ENCODE results near the gene ABLIM2.
"Not testable (repeated sequence)": the region's sequence is repeated elsewhere in the genome, so short reads cannot be mapped to it uniquely, and the experiment has no call there.

The ABLIM2 gene

GRCh38 chr4:7950301-7951092, 208.1 kb downstream of the ABLIM2 start:
- no peaks in the 10 kb centered on the region for H3K27me3 ChIP-seq (ENCODE audit: insufficient read depth, low read length)
- WGBS: 89% methylated on average over 18 of the region's 18 CpGs
- no peaks in the 10 kb centered on the region for H3K4me1 ChIP-seq (ENCODE audit: insufficient read depth, low read length)
- H3K9me3 ChIP-seq (ENCODE audit: insufficient read depth, low read depth, low read length): no peaks in the 10 kb centered on the region
- H3K9ac ChIP-seq (ENCODE audit: low read depth, low read length): no peak overlapping the region
- no peaks in the 10 kb centered on the region for H3K36me3 ChIP-seq (ENCODE audit: insufficient read depth, low read length)
- H3K4me3 ChIP-seq (ENCODE audit: low read length): no peak overlapping the region
- no peak overlapping the region for H3K27ac ChIP-seq (ENCODE audit: low read depth, low read length)

DNA sequence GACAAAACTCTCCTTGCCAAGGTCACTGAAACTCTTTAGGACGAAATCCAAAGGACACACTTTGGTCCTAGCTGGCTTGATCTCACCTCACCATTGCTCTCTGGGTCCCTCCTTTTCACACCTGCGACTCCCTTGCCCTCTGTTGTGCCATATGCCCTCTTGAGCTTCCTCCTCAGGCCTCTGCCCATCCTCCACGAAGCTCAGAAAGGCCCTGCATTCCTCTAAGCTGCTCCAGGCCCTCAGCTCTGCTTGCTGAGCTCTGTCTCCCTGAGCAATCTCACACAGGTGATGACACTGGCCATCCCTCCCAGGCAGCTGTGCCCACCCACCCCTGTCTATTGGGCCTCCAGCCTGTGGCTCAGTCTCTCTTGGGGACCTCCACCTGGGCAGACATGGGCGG, 208.9 kb downstream of the ABLIM2 start:
- Histone ChIP-seq H3K27ac (ENCODE audit: low read depth, low read length) (no peak overlapping the region), H3K4me1 (ENCODE audit: insufficient read depth, low read length) (no peaks in the 10 kb centered on the region), H3K9ac (ENCODE audit: low read depth, low read length) (no peak overlapping the region)

GRCh38 chr4:7947927-7948326, 210.7 kb downstream of the ABLIM2 start:
- Histone ChIP-seq H3K27ac (ENCODE audit: low read depth, low read length) (no peak overlapping the region), H3K4me1 (ENCODE audit: insufficient read depth, low read length) (no peaks in the 10 kb centered on the region)
- 90% methylated on average over 4 of the region's 4 CpGs for WGBS

More for the DNA sequence above, 208.9 kb downstream of the ABLIM2 start:
- no peaks in the 10 kb centered on the region for H3K27me3 ChIP-seq (ENCODE audit: insufficient read depth, low read length)
- H3K36me3 ChIP-seq (ENCODE audit: insufficient read depth, low read length): no peaks in the 10 kb centered on the region
- no peaks in the 10 kb centered on the region for H3K9me3 ChIP-seq (ENCODE audit: insufficient read depth, low read depth, low read length)
- 83% methylated on average over 4 of the region's 4 CpGs for WGBS
- H3K4me3 ChIP-seq (ENCODE audit: low read length): no peak overlapping the region

DNA sequence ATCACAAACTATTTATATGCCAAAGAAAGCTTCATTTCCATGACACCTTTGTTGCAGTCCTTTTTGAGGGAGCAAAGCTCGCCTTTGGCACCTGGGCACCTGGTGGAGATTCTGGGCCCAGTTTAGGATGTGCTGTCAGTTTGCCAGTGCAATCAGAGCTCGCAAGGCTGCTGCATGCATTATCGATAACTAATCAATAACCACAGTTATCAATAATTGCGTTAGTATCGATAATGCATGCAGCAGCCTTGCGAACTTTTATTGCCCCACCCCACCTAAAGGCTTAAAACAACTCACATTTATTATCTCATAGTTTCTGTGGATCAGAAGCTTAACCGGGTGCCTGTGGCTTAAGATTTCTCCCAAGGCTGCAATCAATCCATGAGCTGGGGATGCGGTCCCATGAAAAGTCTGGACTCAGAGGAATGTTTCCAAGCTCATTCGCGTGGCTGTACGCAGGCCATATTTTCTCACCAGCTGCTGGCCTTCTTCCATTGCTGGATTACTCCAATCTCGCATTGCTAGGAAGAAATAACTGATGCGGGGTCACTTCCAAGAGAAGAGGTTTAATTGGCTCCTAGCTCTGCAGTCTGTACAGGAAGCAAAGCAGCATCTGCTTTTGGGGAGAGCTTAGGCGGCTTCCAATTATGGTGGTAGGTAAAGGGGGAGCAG, 212.8 kb downstream of the ABLIM2 start:
- no peak overlapping the region for H3K9ac ChIP-seq (ENCODE audit: low read depth, low read length)
- H3K4me1 ChIP-seq (ENCODE audit: insufficient read depth, low read length): peaks cover 2% of the 10 kb centered on the region; the same call in 1 of the 2 replicates
- no peak overlapping the region for H3K27ac ChIP-seq (ENCODE audit: low read depth, low read length)
- H3K36me3 ChIP-seq (ENCODE audit: insufficient read depth, low read length): no peaks in the 10 kb centered on the region
- H3K27me3 ChIP-seq (ENCODE audit: insufficient read depth, low read length): no peaks in the 10 kb centered on the region
- no peak overlapping the region for H3K4me3 ChIP-seq (ENCODE audit: low read length)
- 91% methylated on average over 14 of the region's 14 CpGs for WGBS
- H3K9me3 ChIP-seq (ENCODE audit: insufficient read depth, low read depth, low read length): no peaks in the 10 kb centered on the region

More at GRCh38 chr4:7947927-7948326, 210.7 kb downstream of the ABLIM2 start:
- H3K9me3 ChIP-seq (ENCODE audit: insufficient read depth, low read depth, low read length): no peaks in the 10 kb centered on the region
- no peaks in the 10 kb centered on the region for H3K36me3 ChIP-seq (ENCODE audit: insufficient read depth, low read length)
- H3K9ac ChIP-seq (ENCODE audit: low read depth, low read length): no peak overlapping the region
- no peaks in the 10 kb centered on the region for H3K27me3 ChIP-seq (ENCODE audit: insufficient read depth, low read length)
- no peak overlapping the region for H3K4me3 ChIP-seq (ENCODE audit: low read length)

- 98% methylated on average over 5 of the region's 5 CpGs for WGBS
- no peak overlapping the region for H3K27ac ChIP-seq (ENCODE audit: low read depth, low read length)
- H3K4me1 ChIP-seq (ENCODE audit: insufficient read depth, low read length): peaks cover 4% of the 10 kb centered on the region; the same call in 1 of the 2 replicates
- no peak overlapping the region for H3K9ac ChIP-seq (ENCODE audit: low read depth, low read length)
- H3K4me3 ChIP-seq (ENCODE audit: low read length): no peak overlapping the region
- H3K27me3 ChIP-seq (ENCODE audit: insufficient read depth, low read length): no peaks in the 10 kb centered on the region
- H3K36me3 ChIP-seq (ENCODE audit: insufficient read depth, low read length): no peaks in the 10 kb centered on the region
- no peaks in the 10 kb centered on the region for H3K9me3 ChIP-seq (ENCODE audit: insufficient read depth, low read depth, low read length)
Observed at GRCh38 chr4:7944599-7945220, 213.9 kb downstream of the ABLIM2 start.

- not testable (repeated sequence) for H3K9ac ChIP-seq (ENCODE audit: low read depth, low read length); H3K36me3 ChIP-seq (ENCODE audit: insufficient read depth, low read length); H3K9me3 ChIP-seq (ENCODE audit: insufficient read depth, low read depth, low read length); H3K27ac ChIP-seq (ENCODE audit: low read depth, low read length); H3K27me3 ChIP-seq (ENCODE audit: insufficient read depth, low read length); H3K4me1 ChIP-seq (ENCODE audit: insufficient read depth, low read length); H3K4me3 ChIP-seq (ENCODE audit: low read length)
- WGBS: 98% methylated on average over 4 of the region's 4 CpGs
Observed at GRCh38 chr4:7943688-7944087, 214.9 kb downstream of the ABLIM2 start.

- Histone ChIP-seq H3K27me3 (ENCODE audit: insufficient read depth, low read length) (peaks cover 10% of the 10 kb centered on the region; the same call in 1 of the 2 replicates), H3K9me3 (ENCODE audit: insufficient read depth, low read depth, low read length) (no peaks in the 10 kb centered on the region), H3K27ac (ENCODE audit: low read depth, low read length) (no peak overlapping the region), H3K4me3 (ENCODE audit: low read length) (no peak overlapping the region), H3K36me3 (ENCODE audit: insufficient read depth, low read length) (no peaks in the 10 kb centered on the region), H3K9ac (ENCODE audit: low read depth, low read length) (no peak overlapping the region), H3K4me1 (ENCODE audit: insufficient read depth, low read length) (peaks cover 7% of the 10 kb centered on the region; the same call in 1 of the 2 replicates)
- 94% methylated on average over 5 of the region's 8 CpGs for WGBS
Observed at GRCh38 chr4:7943211-7943610, 215.4 kb downstream of the ABLIM2 start.

DNA sequence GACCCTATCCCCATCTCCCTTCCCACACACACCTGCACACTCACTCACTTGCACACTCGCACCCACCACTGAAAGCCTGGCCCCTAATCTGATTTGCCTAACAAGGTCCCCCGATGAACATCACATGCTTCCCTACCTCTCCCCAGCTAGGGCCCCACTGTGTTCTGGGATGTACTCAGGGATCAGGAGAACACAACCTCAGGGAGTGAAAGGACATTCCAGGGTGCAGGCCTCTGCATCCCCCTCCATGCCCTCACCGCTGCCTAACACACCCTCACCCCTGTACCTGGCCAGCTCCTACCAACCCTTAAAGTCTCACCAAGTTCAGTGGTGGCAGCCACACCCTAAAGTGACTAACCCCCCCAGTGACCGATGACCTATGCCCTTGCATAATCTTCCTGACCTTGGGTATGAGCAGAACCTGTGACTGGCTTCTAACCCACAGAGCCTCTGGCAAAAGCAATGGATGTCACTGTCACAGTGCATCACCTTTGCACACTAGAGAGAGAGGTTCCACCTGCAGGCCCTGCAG, 216.6 kb downstream of the ABLIM2 start:
- H3K27me3 ChIP-seq (ENCODE audit: insufficient read depth, low read length): peaks cover 12% of the 10 kb centered on the region; the same call in 1 of the 2 replicates
- no peak overlapping the region for H3K27ac ChIP-seq (ENCODE audit: low read depth, low read length)
- H3K4me3 ChIP-seq (ENCODE audit: low read length): no peak overlapping the region
- no peaks in the 10 kb centered on the region for H3K9me3 ChIP-seq (ENCODE audit: insufficient read depth, low read depth, low read length)
- no peaks in the 10 kb centered on the region for H3K36me3 ChIP-seq (ENCODE audit: insufficient read depth, low read length)
- WGBS: 93% methylated on average over 4 of the region's 4 CpGs
- H3K4me1 ChIP-seq (ENCODE audit: insufficient read depth, low read length): peaks cover 12% of the 10 kb centered on the region; the same call in 1 of the 2 replicates
- H3K9ac ChIP-seq (ENCODE audit: low read depth, low read length): no peak overlapping the region

DNA sequence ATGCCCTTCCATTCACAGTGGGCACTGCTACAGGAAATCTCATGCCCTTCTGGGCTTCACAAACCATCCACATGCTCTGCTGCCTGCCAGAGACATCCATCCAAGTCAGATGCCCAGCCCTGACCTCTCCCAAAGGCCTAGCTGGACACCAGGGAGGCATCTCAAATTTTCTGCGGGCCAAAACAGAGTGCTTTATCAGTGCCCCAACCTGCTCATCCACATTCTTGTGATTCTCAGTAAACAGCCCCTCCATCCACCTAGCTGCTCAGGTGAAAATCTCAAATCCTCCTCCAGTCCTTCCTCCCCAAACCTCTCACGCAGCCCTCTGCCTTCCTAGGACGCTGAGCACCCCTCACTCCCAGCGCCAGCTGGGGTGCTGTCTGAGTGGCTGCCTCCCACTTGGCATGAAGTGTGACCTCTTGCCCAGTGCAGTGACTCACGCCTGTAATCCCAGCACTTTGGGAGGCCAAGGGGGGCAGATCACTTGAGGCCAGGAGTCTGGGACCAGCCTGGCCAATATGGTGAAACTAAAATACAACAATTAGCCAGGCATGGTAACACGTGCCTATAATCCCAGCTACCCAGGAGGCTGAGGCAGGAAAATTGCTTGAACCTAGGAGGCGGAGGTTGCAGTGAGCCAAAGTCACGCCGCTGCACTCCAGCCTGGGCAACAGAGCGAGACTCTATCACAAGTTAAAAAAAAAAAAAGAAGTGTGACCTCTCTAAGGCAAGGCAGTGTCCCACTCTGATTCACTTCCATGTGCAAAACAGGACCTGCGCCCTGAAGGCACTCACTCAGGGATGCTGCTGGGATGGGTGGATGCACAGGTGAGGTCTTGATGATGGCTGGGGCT, 217.3 kb downstream of the ABLIM2 start:
- 86% methylated on average over 10 of the region's 11 CpGs for WGBS
- Histone ChIP-seq H3K27ac (ENCODE audit: low read depth, low read length) (0 out of 2 replicates have a peak overlapping the region, but pooled peaks have one; percentile 10), H3K4me1 (ENCODE audit: insufficient read depth, low read length) (peaks cover 12% of the 10 kb centered on the region)

GRCh38 chr4:7939377-7940108, 219.1 kb downstream of the ABLIM2 start, which contains the start of gene AFAP1:
TSS of gene AFAP1 (minus strand) at chr4:7939861. CDS start at chr4:7872078, 67,783 bp downstream.
- Histone ChIP-seq H3K36me3 (ENCODE audit: insufficient read depth, low read length) (no peaks in the 10 kb centered on the region), H3K27me3 (ENCODE audit: insufficient read depth, low read length) (peaks cover 12% of the 10 kb centered on the region; the same call in 1 of the 2 replicates), H3K9me3 (ENCODE audit: insufficient read depth, low read depth, low read length) (no peaks in the 10 kb centered on the region), H3K9ac (ENCODE audit: low read depth, low read length) (peak within 1 kb of the TSS; percentile 68), H3K4me1 (ENCODE audit: insufficient read depth, low read length) (peaks cover 12% of the 10 kb centered on the region), H3K27ac (ENCODE audit: low read depth, low read length) (peak within 1 kb of the TSS; percentile 25; the same call in 1 of the 2 replicates), H3K4me3 (ENCODE audit: low read length) (peak within 1 kb of the TSS; percentile 74)
- WGBS: under 1% methylated on average over 96 of the region's 96 CpGs

More for the DNA sequence above, 217.3 kb downstream of the ABLIM2 start:
- Histone ChIP-seq H3K36me3 (ENCODE audit: insufficient read depth, low read length) (no peaks in the 10 kb centered on the region), H3K27me3 (ENCODE audit: insufficient read depth, low read length) (peaks cover 12% of the 10 kb centered on the region; the same call in 1 of the 2 replicates), H3K4me3 (ENCODE audit: low read length) (no peak overlapping the region), H3K9me3 (ENCODE audit: insufficient read depth, low read depth, low read length) (no peaks in the 10 kb centered on the region), H3K9ac (ENCODE audit: low read depth, low read length) (peak overlapping the region; percentile 20; the same call in 1 of the 2 replicates)
